Activated CD8-positive, alpha-beta T cell treated with anti-CD3 and anti-CD28 coated beads for 36 hours (primary cell): ENCODE measurements around the gene CD74. TPM values are rescaled to one million over a fixed set of nuclear protein-coding genes. Genes with fewer than 3 reads are reported as not detected.

Experiments
- ATAC-seq: fragments of 200-7000 bp; cut with Tn5 transposase; one replicate; pipeline ENCODE4 v1.10.0; 2021; ENCODE audit warnings: mild to moderate bottlenecking, moderate library complexity
- CTCF ChIA-PET: fragments of 350-600 bp; sonication (Branson Sonifier 250); formaldehyde crosslinking; loops from one replicate; lab custom pipeline; 2021; ENCODE audit warnings: antibody characterized with exemption; lab: Charles Lee
- POLR2A ChIA-PET: fragments of 350-600 bp; sonication (Branson Sonifier 250); formaldehyde crosslinking; loops from one replicate; lab custom pipeline; 2021; ENCODE audit warnings: antibody characterized with exemption; lab: Charles Lee
- DNase-seq: peaks from one replicate; pipeline ENCODE4 v3.0.0-alpha.2; 2020
- H3K27ac Mint-ChIP-seq: one replicate; pipeline ENCODE4 v1.8.0; 2021; ENCODE audit warnings: mild to moderate bottlenecking, mixed read lengths
- H3K27me3 Mint-ChIP-seq: one replicate; pipeline ENCODE4 v1.8.0; 2021; ENCODE audit warnings: mixed read lengths
- H3K36me3 Mint-ChIP-seq: one replicate; pipeline ENCODE4 v1.8.0; 2021; ENCODE audit warnings: low read depth, mixed read lengths
- H3K4me1 Mint-ChIP-seq: one replicate; pipeline ENCODE4 v1.8.0; 2021; ENCODE audit warnings: low read depth, mixed read lengths
- H3K4me3 Mint-ChIP-seq: one replicate; pipeline ENCODE4 v1.8.0; 2021; ENCODE audit warnings: mild to moderate bottlenecking, moderate library complexity, mixed read lengths
- H3K9me3 Mint-ChIP-seq: one replicate; pipeline ENCODE4 v1.8.0; 2021; ENCODE audit warnings: mixed read lengths
- CTCF ChIP-seq: fragments of 200-600 bp; IDR thresholded peaks from one replicate; pipeline ENCODE4 v1.8.0; 2022; ENCODE audit warnings: antibody characterized with exemption, mild to moderate bottlenecking
- intact Hi-C: fragments of 100-400 bp; cut with micrococcal nuclease; formaldehyde crosslinking; loops from one replicate; pipeline ENCODE4 v1.10.0; 2022
- total RNA-seq, 2 experiments: library from RNA; stranded (reverse); gene quantifications; one replicate each; pipeline ENCODE4 v1.2.3, GENCODE V29; 2021

Gene CD74
- total RNA-seq, 2 experiments from 2014 or later = 277 to 282 TPM

DNA sequence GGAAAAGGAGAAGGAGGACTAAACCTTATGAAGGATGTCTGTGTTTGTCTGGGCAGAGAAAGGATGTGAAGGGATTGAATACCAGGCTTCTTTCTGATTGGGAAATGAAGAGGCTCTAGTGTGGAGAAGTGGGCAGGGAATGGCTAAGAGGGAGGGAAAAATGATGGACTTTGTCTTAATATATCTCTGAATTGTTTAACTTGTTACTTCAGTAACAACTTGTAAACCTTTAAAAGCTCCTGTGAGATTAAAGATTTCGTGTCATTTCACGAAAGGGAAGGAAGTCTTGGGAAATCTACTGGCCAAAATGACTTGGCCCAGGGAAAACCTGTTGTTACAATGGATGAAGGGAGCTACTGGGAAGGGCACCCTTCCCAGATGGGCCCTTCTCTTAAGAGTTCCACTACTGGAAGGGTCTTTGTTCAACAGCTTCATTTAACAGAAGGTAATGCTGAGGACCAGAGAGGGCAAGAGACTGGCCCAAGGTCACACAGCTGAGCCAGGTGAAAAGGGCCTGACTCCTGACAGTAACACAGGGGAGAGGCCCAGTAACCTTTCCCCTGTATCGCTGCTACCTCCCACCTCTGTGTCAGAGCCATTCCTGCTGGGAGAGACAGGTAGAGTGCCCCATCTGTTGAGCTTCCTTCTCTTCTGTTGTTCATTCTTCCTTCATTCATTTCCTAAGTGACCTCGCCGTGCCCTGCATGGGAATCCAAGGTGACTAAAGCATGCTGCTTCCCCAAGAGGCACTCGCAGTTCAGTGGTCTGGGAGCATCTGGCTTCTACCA is 60.3 kb downstream of the CD74 start:
- Mint-ChIP-seq H3K9me3 (no peaks in the 10 kb centered on the region), H3K36me3 (no peaks in the 10 kb centered on the region), H3K27ac (no peak overlapping the region), H3K27me3 (no peaks in the 10 kb centered on the region), H3K4me3 (no peak overlapping the region), H3K4me1 (peaks cover 16% of the 10 kb centered on the region)
- POLR2A ChIA-PET = no interaction called here
- CTCF ChIA-PET = interaction anchor here (1.5 kb wide), 1 partner anchor 9 kb away, joined by 6 read pairs; no protein-coding TSS in a partner anchor
- intact Hi-C loops = no loop called here
- ATAC-seq (no peak), DNase-seq (no peak)
- no peak for TF ChIP-seq CTCF

Other genes with a start within 250 kb of the CD74 start
- not detected for gene CDX1, start 246.1 kb downstream of the CD74 start, total RNA-seq
- gene SLC6A7, start 222.8 kb downstream of the CD74 start, total RNA-seq = not detected
- not detected for gene CAMK2A, start 123.1 kb downstream of the CD74 start, total RNA-seq
- not detected for gene ARSI, start 110.0 kb downstream of the CD74 start, total RNA-seq
- gene TCOF1, start 55.2 kb downstream of the CD74 start, total RNA-seq = 100 to 1,000 TPM; 114 to 117 TPM
- gene RPS14, start 36.8 kb upstream of the CD74 start, total RNA-seq = 1,000 to 10,000 TPM; 3,542 to 3,651 TPM
- 1 to 10 TPM; 2.9 to 3.3 TPM for gene NDST1, start 95.2 kb upstream of the CD74 start, total RNA-seq
- gene SYNPO, start 227.8 kb upstream of the CD74 start, total RNA-seq = under 1 TPM; 0.18 to 0.22 TPM
- gene MYOZ3, start 248.3 kb upstream of the CD74 start, total RNA-seq = under 1 TPM; 0.11 to 0.20 TPM